ENCODE data around the gene ZNF488. TPM values are rescaled to one million over a fixed set of nuclear protein-coding genes. Genes with fewer than 3 reads are reported as not detected.

The ZNF488 gene
- polyA plus RNA-seq, 1 experiment = 0.15 TPM

GRCh38 chr10:47408606-47409005 lies 24.5 kb upstream of the ZNF488 start:
- ChIA-PET POLR2A (no interaction called here), CTCF (no interaction called here)
- TF ChIP-seq CTCF (IDR thresholded peaks at IDR 0.05; ENCODE audit: insufficient read depth, low read depth, low read length) = no peak
- Histone ChIP-seq H3K36me3 (ENCODE audit: control insufficient read depth, insufficient read depth, low read length) (no peaks in the 10 kb centered on the region), H3K4me3 (ENCODE audit: low read depth, low read length) (no peak overlapping the region), H3K27me3 (ENCODE audit: control insufficient read depth, insufficient read depth, low read length) (no peaks in the 10 kb centered on the region)
- DNase-seq (ENCODE audit: low read depth) = no peak

GRCh38 chr10:47406870-47407691 lies 23.0 kb upstream of the ZNF488 start:
- Histone ChIP-seq H3K4me3 (ENCODE audit: low read depth, low read length) (no peak overlapping the region), H3K27me3 (ENCODE audit: control insufficient read depth, insufficient read depth, low read length) (no peaks in the 10 kb centered on the region), H3K36me3 (ENCODE audit: control insufficient read depth, insufficient read depth, low read length) (no peaks in the 10 kb centered on the region)
- ChIA-PET CTCF (no interaction called here), POLR2A (no interaction called here)
- no peak for TF ChIP-seq CTCF (IDR thresholded peaks at IDR 0.05; ENCODE audit: insufficient read depth, low read depth, low read length)
- peak; percentile 66 for DNase-seq (ENCODE audit: low read depth)

GRCh38 chr10:47406548-47406869 lies 22.4 kb upstream of the ZNF488 start:
- no peak overlapping the region for H3K4me3 ChIP-seq (ENCODE audit: low read depth, low read length)
- DNase-seq (ENCODE audit: low read depth) = no peak
- CTCF ChIA-PET = interaction anchor here (1.5 kb wide), 1 partner anchor 32 kb away, joined by 3 read pairs; no protein-coding TSS in a partner anchor
- H3K36me3 ChIP-seq (ENCODE audit: control insufficient read depth, insufficient read depth, low read length) = no peaks in the 10 kb centered on the region
- TF ChIP-seq CTCF (IDR thresholded peaks at IDR 0.05; ENCODE audit: insufficient read depth, low read depth, low read length) = no peak
- POLR2A ChIA-PET = no interaction called here
- H3K27me3 ChIP-seq (ENCODE audit: control insufficient read depth, insufficient read depth, low read length) = no peaks in the 10 kb centered on the region

- ChIA-PET POLR2A (no interaction called here), CTCF (interaction anchor here (1.5 kb wide), 1 partner anchor 32 kb away, joined by 3 read pairs; no protein-coding TSS in a partner anchor)
- Histone ChIP-seq H3K4me3 (ENCODE audit: low read depth, low read length) (no peak overlapping the region), H3K27me3 (ENCODE audit: control insufficient read depth, insufficient read depth, low read length) (no peaks in the 10 kb centered on the region), H3K36me3 (ENCODE audit: control insufficient read depth, insufficient read depth, low read length) (no peaks in the 10 kb centered on the region)
- TF ChIP-seq CTCF (IDR thresholded peaks at IDR 0.05; ENCODE audit: insufficient read depth, low read depth, low read length) = no peak
- no peak for DNase-seq (ENCODE audit: low read depth)
These were observed 21.9 kb upstream of the ZNF488 start for GRCh38 chr10:47405857-47406547.

- Histone ChIP-seq H3K4me3 (ENCODE audit: low read depth, low read length) (no peak overlapping the region), H3K36me3 (ENCODE audit: control insufficient read depth, insufficient read depth, low read length) (no peaks in the 10 kb centered on the region), H3K27me3 (ENCODE audit: control insufficient read depth, insufficient read depth, low read length) (no peaks in the 10 kb centered on the region)
- DNase-seq (ENCODE audit: low read depth) = no peak
- no peak for TF ChIP-seq CTCF (IDR thresholded peaks at IDR 0.05; ENCODE audit: insufficient read depth, low read depth, low read length)
- ChIA-PET POLR2A (no interaction called here), CTCF (interaction anchor here (1.5 kb wide), 1 partner anchor 33 kb away, joined by 3 read pairs; no protein-coding TSS in a partner anchor)
These were observed 20.8 kb upstream of the ZNF488 start for GRCh38 chr10:47404937-47405336.
